HEK293 (cell line): ENCODE data around the gene KCNK6.

Experiments
- CTCF ChIA-PET: fragments of 350-600 bp; formaldehyde crosslinking; extraction: SDS; loops from one replicate; lab custom pipeline; 2021; ENCODE audit warnings: antibody characterized with exemption; lab: Yijun Ruan, JAX
- POLR2A ChIA-PET: fragments of 300-600 bp; formaldehyde crosslinking; extraction: SDS; loops from one replicate; lab custom pipeline; 2020; ENCODE audit warnings: antibody characterized with exemption, inconsistent platforms; lab: Yijun Ruan, JAX
- H3K27ac ChIP-seq: fragments of 200-500 bp; sonication (Bioruptor generic); 2 replicates; pipeline ENCODE4 v1.5.1; 2014; ENCODE audit warnings: low read depth, low read length, control low read depth, inconsistent platforms; ENCODE audit errors: extremely low read depth
- H3K36me3 ChIP-seq, 2 experiments: fragments of 200-500 bp in 1 of 2; sonication (Bioruptor generic) in 1 of 2; 1 replicate in 1 of 2; 2 replicates in 1 of 2; pipeline ENCODE4 v1.5.1; 2014 to 2017; ENCODE audit warnings: inconsistent platforms in 2 of 2, low read length in 2 of 2; ENCODE audit not compliant: control insufficient read depth in 2 of 2, insufficient read depth in 1 of 2
- H3K4me1 ChIP-seq: fragments of 200-500 bp; sonication (Bioruptor generic); 2 replicates; pipeline ENCODE4 v1.5.1; 2014; ENCODE audit warnings: mild to moderate bottlenecking, low read length, inconsistent platforms; ENCODE audit not compliant: control insufficient read depth, insufficient read depth
- H3K4me3 ChIP-seq: 2 replicates; pipeline ENCODE4 v1.5.1; 2011; ENCODE audit warnings: low read depth, mild to moderate bottlenecking, control low read depth, low read length, moderate library complexity
- H3K9me3 ChIP-seq: fragments of 200-500 bp; sonication (Bioruptor generic); 2 replicates; pipeline ENCODE4 v1.5.1; 2014; ENCODE audit warnings: low read depth, low read length, inconsistent platforms; ENCODE audit not compliant: control insufficient read depth, insufficient read depth
- CTCF ChIP-seq: fragments of 450-650 bp; formaldehyde crosslinking; IDR thresholded peaks from 2 replicates; pipeline ENCODE4 v1.5.1; 2016; ENCODE audit warnings: missing biosample characterization, missing genetic modification characterization
- EGR2 ChIP-seq: fragments of 450-650 bp; formaldehyde crosslinking; IDR thresholded peaks from 2 replicates; pipeline ENCODE4 v1.5.1; 2016; ENCODE audit warnings: low read depth, missing biosample characterization, missing genetic modification characterization
- GLIS2 ChIP-seq: fragments of 450-650 bp; formaldehyde crosslinking; IDR thresholded peaks from 2 replicates; pipeline ENCODE4 v1.5.1; 2016; ENCODE audit warnings: missing biosample characterization, missing genetic modification characterization
- HOXA7 ChIP-seq: sonication (generic); formaldehyde crosslinking; IDR thresholded peaks from 2 replicates; pipeline ENCODE4 v1.8.1; 2022; ENCODE audit warnings: missing genetic modification reagents, borderline replicate concordance
- HOXC10 ChIP-seq: sonication (generic); formaldehyde crosslinking; IDR thresholded peaks from 2 replicates; pipeline ENCODE4 v1.8.1; 2023; ENCODE audit warnings: mild to moderate bottlenecking, missing genetic modification reagents
- KLF1 ChIP-seq: fragments of 450-650 bp; formaldehyde crosslinking; IDR thresholded peaks from 2 replicates; pipeline ENCODE4 v1.5.1; 2016; ENCODE audit warnings: missing biosample characterization, missing genetic modification characterization
- SP2 ChIP-seq: fragments of 450-650 bp; formaldehyde crosslinking; IDR thresholded peaks from 2 replicates; pipeline ENCODE4 v1.5.1; 2016; ENCODE audit warnings: missing biosample characterization, missing genetic modification characterization
- SP3 ChIP-seq: fragments of 450-650 bp; formaldehyde crosslinking; IDR thresholded peaks from 2 replicates; pipeline ENCODE4 v1.5.1; 2016; ENCODE audit warnings: missing biosample characterization, missing genetic modification characterization
- TCF7L2 ChIP-seq: IDR thresholded peaks from 2 replicates; pipeline ENCODE4 v1.6.1; 2011; ENCODE audit warnings: low read depth, mild to moderate bottlenecking, inconsistent platforms, low read length, moderate library complexity, borderline replicate concordance
- YY2 ChIP-seq: fragments of 450-650 bp; formaldehyde crosslinking; IDR thresholded peaks from 2 replicates; pipeline ENCODE4 v1.5.1; 2016; ENCODE audit warnings: missing biosample characterization, missing genetic modification characterization
- ZBTB10 ChIP-seq: fragments of 450-650 bp; formaldehyde crosslinking; IDR thresholded peaks from 2 replicates; pipeline ENCODE4 v1.5.1; 2016; ENCODE audit warnings: missing biosample characterization, missing genetic modification characterization
- ZFP3 ChIP-seq: fragments of 450-650 bp; formaldehyde crosslinking; IDR thresholded peaks from 2 replicates; pipeline ENCODE4 v1.5.1; 2016; ENCODE audit warnings: low read depth, missing biosample characterization, missing genetic modification characterization
- ZNF10 ChIP-seq: fragments of 450-650 bp; formaldehyde crosslinking; IDR thresholded peaks from 2 replicates; pipeline ENCODE4 v1.5.1; 2017; ENCODE audit warnings: missing biosample characterization, missing genetic modification characterization
- ZNF132 ChIP-seq: fragments of 450-650 bp; formaldehyde crosslinking; IDR thresholded peaks from 2 replicates; pipeline ENCODE4 v1.5.1; 2017; ENCODE audit warnings: missing biosample characterization, missing genetic modification characterization, borderline replicate concordance
- ZNF19 ChIP-seq: fragments of 450-650 bp; formaldehyde crosslinking; IDR thresholded peaks from 2 replicates; pipeline ENCODE4; 2016; ENCODE audit warnings: missing biosample characterization, missing genetic modification characterization, low read depth
- ZNF202 ChIP-seq: fragments of 450-650 bp; formaldehyde crosslinking; IDR thresholded peaks from 2 replicates; pipeline ENCODE4 v1.5.1; 2016; ENCODE audit warnings: missing biosample characterization, missing genetic modification characterization, borderline replicate concordance
- ZNF266 ChIP-seq: fragments of 450-650 bp; formaldehyde crosslinking; IDR thresholded peaks from 2 replicates; pipeline ENCODE4 v1.5.1; 2016; ENCODE audit warnings: missing biosample characterization, missing genetic modification characterization, low read depth
- ZNF292 ChIP-seq: fragments of 450-650 bp; formaldehyde crosslinking; IDR thresholded peaks from 2 replicates; pipeline ENCODE4 v1.5.1; 2016; ENCODE audit warnings: low read depth, missing biosample characterization, missing genetic modification characterization, borderline replicate concordance
- ZNF335 ChIP-seq: fragments of 450-650 bp; formaldehyde crosslinking; conservative IDR thresholded peaks from 2 replicates; pipeline ENCODE4 v1.5.1; 2016; ENCODE audit warnings: missing biosample characterization, missing genetic modification characterization
- ZNF37A ChIP-seq: fragments of 450-650 bp; IDR thresholded peaks from 2 replicates; pipeline ENCODE4 v1.5.1; 2018; ENCODE audit warnings: missing biosample characterization, missing genetic modification characterization
- ZNF394 ChIP-seq: fragments of 450-650 bp; formaldehyde crosslinking; IDR thresholded peaks from 2 replicates; pipeline ENCODE4 v1.5.1; 2016; ENCODE audit warnings: missing biosample characterization, missing genetic modification characterization, mild to moderate bottlenecking, moderate library complexity, borderline replicate concordance
- ZNF548 ChIP-seq: fragments of 450-650 bp; formaldehyde crosslinking; IDR thresholded peaks from 2 replicates; pipeline ENCODE4 v1.5.1; 2016; ENCODE audit warnings: missing biosample characterization, missing genetic modification characterization
- ZNF561 ChIP-seq: fragments of 450-650 bp; IDR thresholded peaks from 2 replicates; pipeline ENCODE4 v1.5.1; 2018; ENCODE audit warnings: missing biosample characterization, missing genetic modification characterization, borderline replicate concordance
- ZNF768 ChIP-seq: fragments of 450-650 bp; formaldehyde crosslinking; IDR thresholded peaks from 2 replicates; pipeline ENCODE4 v1.5.1; 2018; ENCODE audit warnings: missing biosample characterization, mild to moderate bottlenecking, missing genetic modification characterization
- TF ChIP-seq, protein P1 (sequence below): fragments of 450-650 bp; formaldehyde crosslinking; IDR thresholded peaks from 2 replicates; pipeline ENCODE4 v1.5.1; 2016; ENCODE audit warnings: missing biosample characterization, missing genetic modification characterization
- TF ChIP-seq, protein P2 (sequence below): fragments of 450-650 bp; formaldehyde crosslinking; IDR thresholded peaks from 2 replicates; pipeline ENCODE4 v1.5.1; 2016; ENCODE audit warnings: missing biosample characterization, missing genetic modification characterization
- TF ChIP-seq, protein P3 (sequence below): fragments of 450-650 bp; formaldehyde crosslinking; optimal IDR thresholded peaks from 2 replicates; pipeline ENCODE3; 2016; ENCODE audit warnings: missing biosample characterization, mild to moderate bottlenecking, missing genetic modification characterization

Gene KCNK6

GRCh38 chr19:38304352-38304865 lies 15.2 kb upstream of the KCNK6 start:
- CTCF ChIA-PET = interaction anchor here (0.5 to 1.6 kb wide), 4 partner anchors 21 to 92 kb away, joined by 3 to 4 read pairs (median 4); no protein-coding TSS in a partner anchor
- H3K36me3 ChIP-seq = peaks cover 13 to 20% of the 10 kb centered on the region in 2 experiments; a peak in 2 of 3 replicates
- H3K9me3 ChIP-seq = no peaks in the 10 kb centered on the region
- TF ChIP-seq ZFP3 (no peak), ZNF202 (no peak), ZBTB10 (tag by site-specific recombination) (0 out of 2 replicates have a peak, but pooled peaks have one; percentile 23), ZNF768 (tag by site-specific recombination) (no peak), ZNF266 (tag by site-specific recombination) (0 out of 2 replicates have a peak, but pooled peaks have one; percentile 7)
- TF ChIP-seq, protein P1, sequence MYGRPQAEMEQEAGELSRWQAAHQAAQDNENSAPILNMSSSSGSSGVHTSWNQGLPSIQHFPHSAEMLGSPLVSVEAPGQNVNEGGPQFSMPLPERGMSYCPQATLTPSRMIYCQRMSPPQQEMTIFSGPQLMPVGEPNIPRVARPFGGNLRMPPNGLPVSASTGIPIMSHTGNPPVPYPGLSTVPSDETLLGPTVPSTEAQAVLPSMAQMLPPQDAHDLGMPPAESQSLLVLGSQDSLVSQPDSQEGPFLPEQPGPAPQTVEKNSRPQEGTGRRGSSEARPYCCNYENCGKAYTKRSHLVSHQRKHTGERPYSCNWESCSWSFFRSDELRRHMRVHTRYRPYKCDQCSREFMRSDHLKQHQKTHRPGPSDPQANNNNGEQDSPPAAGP (tag by site-specific recombination) = no peak
- POLR2A ChIA-PET = interaction anchor here (0.6 to 1.6 kb wide), 9 partner anchors 8 to 84 kb away, joined by 3 to 10 read pairs (median 5); partner anchors contain the start of genes GGN, PSMD8, SPINT2 and SPRED3
- H3K4me1 ChIP-seq = peaks cover 11% of the 10 kb centered on the region
- no peak overlapping the region; the same call in 1 of the 2 replicates for H3K27ac ChIP-seq
- no peak overlapping the region for H3K4me3 ChIP-seq

- H3K36me3 ChIP-seq = peaks cover 13 to 20% of the 10 kb centered on the region in 2 experiments; a peak in 2 of 3 replicates
- no peaks in the 10 kb centered on the region for H3K9me3 ChIP-seq
- no peak overlapping the region for H3K4me3 ChIP-seq
- H3K27ac ChIP-seq = peak overlapping the region; percentile 50
- CTCF ChIA-PET = interaction anchor here (0.5 to 0.9 kb wide), 2 partner anchors 61 to 92 kb away, joined by 3 to 4 read pairs; no protein-coding TSS in a partner anchor
- POLR2A ChIA-PET = interaction anchor here (0.5 to 1.6 kb wide), 10 partner anchors 8 to 405 kb away, joined by 3 to 10 read pairs (median 6); partner anchors contain the start of genes GGN, PSMD8 and SPRED3
- H3K4me1 ChIP-seq = peaks cover 11% of the 10 kb centered on the region
- TF ChIP-seq ZNF132 (tag by site-specific recombination) (no peak), YY2 (tag by site-specific recombination) (no peak), ZNF202 (no peak), HOXC10 (no peak), ZNF10 (tag by site-specific recombination) (no peak), KLF1 (tag by site-specific recombination) (peak; percentile 100), ZNF548 (tag by site-specific recombination) (no peak), HOXA7 (CRISPR knock-in tag) (no peak), ZNF335 (tag by site-specific recombination) (peak; percentile 27; the same call in 1 of the 2 replicates), CTCF (no peak), ZNF292 (no peak), SP3 (peak; percentile 72), ZNF19 (tag by site-specific recombination) (no peak), TCF7L2 (no peak), GLIS2 (tag by site-specific recombination) (peak; percentile 45; the same call in 1 of the 2 replicates), ZNF394 (tag by site-specific recombination) (no peak), ZNF561 (no peak), SP2 (tag by site-specific recombination) (peak; percentile 81), ZNF37A (tag by site-specific recombination) (no peak), EGR2 (tag by site-specific recombination) (no peak)
- TF ChIP-seq, protein P2, sequence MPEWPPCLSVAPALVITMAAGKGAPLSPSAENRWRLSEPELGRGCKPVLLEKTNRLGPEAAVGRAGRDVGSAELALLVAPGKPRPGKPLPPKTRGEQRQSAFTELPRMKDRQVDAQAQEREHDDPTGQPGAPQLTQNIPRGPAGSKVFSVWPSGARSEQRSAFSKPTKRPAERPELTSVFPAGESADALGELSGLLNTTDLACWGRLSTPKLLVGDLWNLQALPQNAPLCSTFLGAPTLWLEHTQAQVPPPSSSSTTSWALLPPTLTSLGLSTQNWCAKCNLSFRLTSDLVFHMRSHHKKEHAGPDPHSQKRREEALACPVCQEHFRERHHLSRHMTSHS (tag by site-specific recombination) = no peak
- TF ChIP-seq, protein P3, sequence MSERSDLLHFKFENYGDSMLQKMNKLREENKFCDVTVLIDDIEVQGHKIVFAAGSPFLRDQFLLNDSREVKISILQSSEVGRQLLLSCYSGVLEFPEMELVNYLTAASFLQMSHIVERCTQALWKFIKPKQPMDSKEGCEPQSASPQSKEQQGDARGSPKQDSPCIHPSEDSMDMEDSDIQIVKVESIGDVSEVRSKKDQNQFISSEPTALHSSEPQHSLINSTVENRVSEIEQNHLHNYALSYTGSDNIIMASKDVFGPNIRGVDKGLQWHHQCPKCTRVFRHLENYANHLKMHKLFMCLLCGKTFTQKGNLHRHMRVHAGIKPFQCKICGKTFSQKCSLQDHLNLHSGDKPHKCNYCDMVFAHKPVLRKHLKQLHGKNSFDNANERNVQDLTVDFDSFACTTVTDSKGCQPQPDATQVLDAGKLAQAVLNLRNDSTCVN (tag by site-specific recombination) = peak; percentile 18
These were observed 14.7 kb upstream of the KCNK6 start for GRCh38 chr19:38304866-38305429.
